CD1c-positive myeloid dendritic cell (primary cell): ENCODE measurements around the gene OSMR.

Experiments used
- DNase-seq: peaks from one replicate; pipeline ENCODE4 v3.0.0-alpha.2; 2016; ENCODE audit errors: extremely low spot score

OSMR gene

DNA sequence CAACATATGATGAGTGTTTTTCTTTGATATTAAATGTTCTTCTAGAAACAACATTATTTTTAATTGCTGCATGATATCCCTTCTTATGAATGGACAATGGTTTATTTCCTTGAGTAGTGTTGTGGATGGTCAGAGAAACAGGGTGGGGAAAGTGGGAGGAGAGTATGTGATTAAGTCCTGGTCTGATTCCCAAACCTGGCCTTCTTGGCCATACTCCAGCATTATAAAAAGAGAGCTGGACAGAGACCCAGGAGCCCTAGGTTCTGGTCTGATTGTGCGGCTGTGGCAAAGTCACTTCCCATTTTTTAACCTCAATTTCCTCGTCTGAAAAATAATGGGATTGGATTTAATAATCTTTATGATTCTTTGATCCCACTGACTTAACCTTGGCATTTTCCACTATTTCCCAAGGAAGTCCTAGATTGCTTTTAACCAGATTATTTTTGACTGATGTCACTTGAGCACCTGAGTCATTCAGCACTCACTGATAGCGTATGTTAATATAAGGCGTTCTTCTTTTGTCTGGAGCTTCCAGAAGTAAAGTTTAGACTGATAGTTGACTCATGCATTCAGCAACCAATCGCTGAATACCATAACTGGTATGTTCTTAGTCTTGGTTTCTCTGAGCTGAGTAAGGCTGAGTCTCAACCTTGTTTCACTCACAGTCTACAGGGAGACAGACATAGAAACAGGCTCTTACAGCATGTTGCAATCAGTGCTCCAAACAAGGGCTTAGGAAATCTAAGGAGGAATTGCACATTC is 26.2 kb downstream of the OSMR start:
- DNase-seq, result no peak

DNA sequence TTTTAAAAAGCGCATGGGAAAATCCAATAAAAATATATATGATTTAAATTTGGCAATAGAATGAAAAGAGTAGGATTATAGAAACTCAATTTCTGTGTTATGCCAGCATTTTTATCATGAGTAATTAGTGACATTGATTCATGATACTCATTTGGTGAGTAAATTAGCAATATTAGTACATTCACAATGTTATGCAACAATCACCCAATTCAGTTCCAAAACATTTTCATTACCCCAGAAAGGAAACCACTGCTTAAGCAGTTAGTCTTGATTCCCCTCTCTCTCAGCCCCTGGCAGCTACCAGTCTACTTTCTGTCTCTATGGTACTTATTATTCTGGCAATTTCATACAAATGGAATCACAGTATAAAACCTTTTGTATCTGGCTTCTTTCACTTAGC is 27.0 kb downstream of the OSMR start:
- DNase-seq, result no peak

DNA sequence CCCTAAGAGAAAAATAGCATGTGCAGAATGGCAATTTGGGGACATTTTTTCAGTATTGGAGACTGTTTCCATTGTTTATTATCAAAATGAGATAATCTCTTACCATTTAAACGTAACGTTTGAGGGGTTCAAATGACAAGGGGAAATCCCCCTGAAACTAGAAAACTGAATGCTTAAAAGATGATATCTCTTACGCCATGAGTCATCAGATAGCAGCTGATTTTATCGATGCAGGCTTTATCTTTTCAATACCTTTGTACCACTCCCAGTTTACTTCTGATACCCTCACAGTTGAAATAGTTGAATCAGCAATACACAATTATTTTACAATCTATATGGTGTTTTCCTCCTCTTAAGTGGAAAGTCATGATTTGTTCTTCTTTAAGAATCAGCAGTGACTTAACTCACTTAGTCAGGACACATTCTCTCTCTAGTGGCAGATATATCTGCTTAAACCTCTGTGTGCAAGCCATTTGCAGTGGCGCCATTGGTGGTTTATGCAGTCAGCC is 29.2 kb downstream of the OSMR start:
- DNase-seq, result no peak

DNA sequence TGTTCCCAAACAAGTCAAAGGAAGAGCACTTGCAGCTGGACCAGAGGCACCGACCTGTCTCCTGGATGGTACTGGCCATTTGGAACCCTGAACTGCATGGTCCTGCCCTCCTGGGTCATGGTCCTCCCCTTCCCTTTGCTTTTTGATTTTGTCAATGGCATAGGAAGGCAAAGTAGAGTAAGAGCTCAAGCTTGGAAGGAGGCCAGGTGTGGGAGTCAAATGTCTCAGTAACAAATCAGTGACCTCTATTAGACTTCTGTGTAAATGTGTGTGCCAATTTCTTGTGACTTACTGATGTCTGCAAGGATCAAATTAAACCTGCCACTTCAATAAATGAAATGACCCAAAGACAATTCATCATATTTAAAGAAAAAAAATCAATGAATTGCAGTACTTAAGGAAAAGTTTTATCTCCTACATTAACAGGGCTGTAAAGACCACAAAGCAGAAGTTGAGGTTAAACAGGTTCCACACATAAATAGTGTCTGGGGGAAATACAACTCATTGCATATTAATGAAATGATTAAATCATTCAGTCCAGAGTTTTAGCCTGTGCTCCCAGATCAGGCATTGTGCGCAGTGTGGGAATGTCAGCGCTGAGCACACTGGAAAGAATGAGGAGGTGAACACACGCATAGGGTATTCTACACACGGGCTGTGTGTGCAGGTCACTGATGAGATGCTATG is 32.7 kb downstream of the OSMR start:
- no peak for DNase-seq

DNA sequence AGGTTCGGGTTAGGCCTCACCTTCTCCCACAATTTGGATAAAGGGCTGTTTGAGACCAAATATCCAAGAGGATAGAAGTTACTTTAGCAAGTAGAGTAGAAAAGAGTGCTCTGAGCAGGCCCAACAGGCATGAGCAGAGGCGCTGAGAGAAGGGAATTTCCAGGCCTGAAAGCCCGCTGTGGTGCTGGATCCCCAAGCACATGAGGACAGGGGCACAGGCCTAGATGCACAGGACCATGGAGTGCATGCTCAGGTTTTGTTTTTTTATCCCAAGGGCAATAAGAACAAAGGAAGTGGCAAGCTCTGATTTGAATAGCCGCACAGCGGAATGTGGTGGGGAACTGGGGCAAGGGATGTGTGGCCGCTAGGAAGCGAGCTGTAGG is 33.3 kb downstream of the OSMR start:
- DNase-seq, result no peak

DNA sequence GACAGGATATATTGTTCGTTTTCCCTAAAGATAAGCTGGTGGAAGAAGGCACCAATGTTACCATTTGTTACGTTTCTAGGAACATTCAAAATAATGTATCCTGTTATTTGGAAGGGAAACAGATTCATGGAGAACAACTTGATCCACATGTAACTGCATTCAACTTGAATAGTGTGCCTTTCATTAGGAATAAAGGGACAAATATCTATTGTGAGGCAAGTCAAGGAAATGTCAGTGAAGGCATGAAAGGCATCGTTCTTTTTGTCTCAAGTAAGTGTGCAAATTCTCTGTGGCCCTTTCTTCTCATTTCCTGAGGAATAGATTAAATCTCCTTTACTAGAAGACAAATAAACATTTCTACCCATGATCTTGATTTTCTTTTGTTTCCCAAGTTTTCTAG is 38.0 kb downstream of the OSMR start:
- no peak for DNase-seq

DNA sequence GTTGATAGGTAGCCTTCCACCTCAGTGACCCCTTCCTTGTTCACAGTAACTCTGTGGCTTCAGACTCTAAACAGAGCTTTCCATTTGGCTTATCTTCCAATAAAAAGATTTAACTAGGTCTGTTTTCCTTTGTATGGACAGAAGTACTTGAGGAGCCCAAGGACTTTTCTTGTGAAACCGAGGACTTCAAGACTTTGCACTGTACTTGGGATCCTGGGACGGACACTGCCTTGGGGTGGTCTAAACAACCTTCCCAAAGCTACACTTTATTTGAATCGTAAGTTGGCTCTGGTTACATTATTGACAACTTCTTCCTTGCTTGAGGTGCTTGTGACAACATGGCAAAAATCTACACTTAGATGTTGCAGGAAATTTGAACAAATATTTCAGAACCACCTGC is 39.4 kb downstream of the OSMR start:
- no peak for DNase-seq

DNA sequence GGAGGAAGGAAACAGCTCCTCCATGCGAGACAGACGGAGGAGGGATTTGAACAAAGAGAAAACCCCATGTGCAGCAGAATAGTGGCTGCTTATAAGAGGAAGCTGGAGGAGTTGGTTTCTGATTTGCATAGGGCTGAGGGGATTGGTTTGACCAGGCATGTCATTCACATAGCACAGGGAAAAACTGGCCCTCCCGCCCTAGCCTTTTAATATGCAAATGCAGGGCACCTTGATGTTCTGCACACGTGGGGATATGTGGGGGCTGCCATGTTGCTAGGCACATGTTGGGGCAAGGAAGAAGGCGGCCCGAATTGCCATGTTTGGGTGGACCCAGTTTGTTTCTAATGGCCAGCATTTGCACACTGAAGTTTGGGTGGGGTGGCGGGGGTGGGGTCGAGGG is 42.2 kb downstream of the OSMR start:
- no peak for DNase-seq

DNA sequence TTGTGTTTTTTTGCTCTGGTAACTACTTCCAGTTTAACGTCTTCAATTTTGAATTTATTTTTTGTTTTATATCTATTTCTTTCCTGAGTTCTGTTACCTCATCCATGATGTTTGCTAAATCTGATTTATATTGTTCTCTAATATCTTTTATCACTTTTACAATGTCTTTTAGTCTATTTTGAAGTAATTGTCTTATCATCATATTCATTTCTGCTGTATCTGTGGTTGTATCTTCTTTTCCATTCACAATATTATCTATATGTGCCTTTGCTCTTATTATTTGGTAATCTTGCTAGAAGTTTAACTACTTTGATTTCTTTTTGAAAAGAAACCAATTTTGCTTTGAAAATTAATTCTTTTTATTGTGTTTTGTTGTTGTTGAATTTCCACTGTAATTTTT is 43.6 kb downstream of the OSMR start:
- DNase-seq, result no peak

DNA sequence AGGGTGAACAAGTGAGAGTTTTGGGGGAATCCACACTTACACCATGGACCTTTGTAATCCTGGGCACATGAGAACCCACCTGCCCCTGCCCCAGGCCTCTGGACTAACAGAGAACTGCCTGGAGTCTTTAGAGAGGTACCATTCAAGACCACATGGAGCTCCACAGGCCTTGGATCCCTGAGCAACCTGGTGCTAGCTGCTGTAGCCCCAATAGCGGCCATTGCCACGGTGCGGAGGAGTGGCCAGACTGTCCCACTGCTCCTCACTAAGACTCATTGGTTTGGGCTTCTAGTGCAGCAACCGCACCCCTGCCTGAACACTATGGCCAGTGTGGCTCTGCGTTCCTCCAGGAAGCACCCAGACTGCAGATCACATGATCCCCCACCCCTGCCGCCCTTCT is 45.8 kb downstream of the OSMR start:
- DNase-seq, result no peak

DNA sequence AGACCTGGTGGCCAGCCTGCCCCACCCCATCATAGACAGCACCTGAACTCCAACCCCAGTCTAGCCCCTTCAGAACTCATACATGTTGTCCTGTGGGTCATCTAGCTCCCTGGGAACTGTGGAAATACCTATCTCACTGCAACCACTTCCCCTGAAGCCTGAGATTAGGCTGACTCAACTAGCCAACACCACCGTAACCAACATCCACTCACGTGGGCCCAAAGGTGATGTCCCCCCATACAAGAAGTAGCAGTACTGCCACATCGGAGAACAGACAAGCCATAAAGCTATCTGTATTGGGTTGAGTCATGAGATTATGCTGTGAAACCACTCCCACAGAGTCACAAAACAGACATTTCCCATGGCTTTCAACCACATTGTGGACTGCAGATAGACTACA is 46.6 kb downstream of the OSMR start:
- no peak for DNase-seq

DNA sequence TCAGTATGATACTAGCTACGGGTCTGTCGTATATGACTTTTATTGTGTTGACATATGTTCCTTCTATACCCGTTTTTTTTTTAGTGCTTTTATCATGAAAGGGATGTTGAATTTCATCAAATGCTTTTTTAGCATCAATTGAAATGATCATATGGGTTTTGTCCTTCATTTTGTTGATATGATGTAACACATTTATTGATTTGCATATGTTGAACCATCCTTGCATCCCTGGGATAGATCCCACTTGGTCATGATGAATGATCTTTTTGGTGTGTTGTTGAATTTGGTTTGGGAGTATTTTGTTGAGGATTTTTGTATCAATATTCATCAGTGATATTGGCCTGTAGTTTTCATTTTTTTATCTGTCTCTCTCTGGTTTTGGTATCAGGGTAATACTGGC is 50.9 kb downstream of the OSMR start:
- no peak for DNase-seq

DNA sequence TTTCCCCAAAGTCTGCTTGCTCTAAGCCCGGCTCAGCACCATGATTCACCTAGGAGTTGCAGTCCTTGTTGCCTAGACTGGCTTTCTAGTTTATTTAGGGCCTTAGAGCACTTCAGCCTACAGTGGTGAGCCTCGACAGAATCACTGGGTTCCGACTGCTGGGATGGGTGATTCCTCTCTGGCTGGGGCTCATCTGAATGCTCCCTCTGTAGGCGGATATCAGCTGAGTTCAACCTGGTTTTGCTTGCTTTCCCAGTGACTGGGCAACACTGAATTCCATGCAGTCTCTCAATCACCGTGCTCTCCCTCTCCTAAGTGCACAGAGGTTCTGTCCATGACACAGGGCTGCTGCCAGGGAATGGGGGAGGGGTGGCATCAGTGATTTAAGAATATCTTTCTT is 54.1 kb downstream of the OSMR start:
- DNase-seq, result no peak

DNA sequence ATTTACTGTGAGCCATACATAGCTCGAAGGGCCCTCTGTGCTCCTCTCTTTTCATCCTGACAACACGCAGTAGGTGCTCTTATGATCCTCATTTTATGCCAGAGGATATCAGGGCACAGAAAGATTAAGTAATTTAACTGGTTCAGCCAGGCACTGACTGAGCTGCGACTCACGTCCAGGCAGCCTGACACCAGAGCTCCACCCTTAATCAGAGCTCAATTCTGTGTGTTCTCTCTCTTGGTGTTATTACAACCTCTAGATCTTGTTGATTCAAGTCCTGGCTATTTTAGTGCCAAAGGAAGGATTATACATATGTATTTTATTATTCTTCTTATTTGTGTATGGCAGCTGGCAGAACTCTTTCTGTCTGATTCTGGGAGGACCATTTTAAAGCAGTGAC is 59.7 kb downstream of the OSMR start:
- no peak for DNase-seq

DNA sequence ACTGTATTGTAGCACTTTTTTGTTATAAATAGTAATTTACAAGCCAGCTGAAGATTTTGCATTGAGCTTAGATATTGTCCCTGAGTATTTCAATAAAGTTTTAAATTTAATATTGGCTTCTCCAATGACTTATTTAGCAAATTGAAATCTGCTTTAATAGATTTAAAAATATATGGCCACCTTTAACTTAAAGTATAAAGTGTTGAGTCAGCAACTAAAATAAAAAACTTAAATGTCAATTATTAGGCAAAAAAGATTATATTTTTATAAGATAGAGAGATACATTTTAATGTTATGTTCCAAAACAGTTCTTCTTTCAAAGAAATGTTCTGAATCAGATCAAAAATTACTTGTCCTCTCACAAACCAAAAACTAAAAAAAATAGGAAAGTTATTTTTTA is 60.7 kb downstream of the OSMR start:
- no peak for DNase-seq

DNA sequence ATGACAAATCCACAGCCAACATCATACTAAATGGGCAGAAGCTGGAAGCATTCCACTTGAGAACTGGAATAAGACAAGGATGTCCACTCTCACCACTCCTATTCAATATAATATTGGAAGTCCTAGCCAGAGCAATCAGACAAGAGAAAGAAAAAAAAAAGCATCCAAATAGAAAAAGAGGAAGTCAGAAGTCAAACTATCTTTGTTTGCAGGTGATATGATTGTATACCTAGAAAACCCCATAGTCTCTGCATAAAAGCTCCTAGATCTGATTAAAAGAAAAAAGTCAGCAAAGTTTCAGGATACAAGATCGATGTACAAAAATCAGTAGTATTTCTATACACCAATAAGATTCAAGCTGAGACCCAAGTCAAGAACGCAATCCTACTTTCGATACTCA is 66.1 kb downstream of the OSMR start:
- DNase-seq, result no peak

DNA sequence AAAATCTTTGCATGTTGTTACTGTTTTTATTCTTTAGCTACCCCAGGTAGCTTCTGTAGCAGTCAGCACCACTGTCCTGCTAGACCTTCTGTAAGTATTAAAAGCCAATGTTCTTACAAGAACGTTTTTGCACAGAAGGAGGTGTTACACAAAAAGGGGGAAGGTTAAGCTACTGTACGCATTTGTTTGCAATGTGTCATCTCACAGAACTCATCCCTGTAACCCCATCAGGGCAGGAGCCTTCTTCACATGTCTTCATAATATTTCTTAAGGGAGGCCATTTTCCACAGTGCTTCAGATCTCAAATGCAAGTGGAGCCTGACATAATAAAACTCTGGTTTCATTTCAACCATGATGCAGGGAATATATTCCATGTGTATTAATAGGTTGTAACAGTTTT is 67.9 kb downstream of the OSMR start:
- no peak for DNase-seq

DNA sequence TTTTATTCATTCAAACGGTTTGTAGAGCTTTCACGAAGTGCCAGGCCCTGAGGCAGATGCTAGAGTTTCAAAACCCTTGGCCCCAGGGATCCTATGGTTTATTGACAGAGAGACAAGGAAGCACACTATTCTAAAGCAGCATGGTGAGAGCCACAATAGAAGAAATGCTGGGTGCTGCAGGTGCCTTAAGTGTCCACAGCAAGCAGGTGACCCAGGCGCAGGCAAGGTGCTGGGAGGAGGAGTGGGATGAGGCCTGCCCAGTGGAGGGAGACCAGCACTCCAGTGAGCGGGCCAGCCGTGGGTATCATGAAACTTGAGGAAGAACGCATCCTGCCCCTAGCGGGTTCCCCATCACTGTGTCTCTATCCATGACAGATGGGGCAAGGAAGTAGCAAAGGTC is 71.0 kb downstream of the OSMR start:
- DNase-seq, result no peak

DNA sequence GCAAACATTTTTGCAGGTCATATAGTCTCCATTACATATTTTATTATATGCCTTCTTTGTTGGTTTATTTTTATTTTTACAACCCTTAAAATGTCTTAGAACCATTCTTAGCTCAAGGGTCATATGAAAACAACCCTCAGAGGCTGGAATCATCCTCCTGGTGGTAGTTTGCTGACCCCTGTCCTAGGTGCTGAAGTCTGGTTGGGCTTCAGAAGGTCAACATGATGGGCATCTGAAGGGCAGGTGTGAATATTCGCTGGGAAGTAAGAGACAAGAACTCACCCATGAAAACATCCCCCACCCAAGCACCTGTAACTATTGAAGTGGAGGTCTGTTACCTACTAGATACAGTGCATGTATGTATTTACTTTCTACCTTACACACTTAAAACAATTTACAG is 75.4 kb downstream of the OSMR start:
- no peak for DNase-seq

DNA sequence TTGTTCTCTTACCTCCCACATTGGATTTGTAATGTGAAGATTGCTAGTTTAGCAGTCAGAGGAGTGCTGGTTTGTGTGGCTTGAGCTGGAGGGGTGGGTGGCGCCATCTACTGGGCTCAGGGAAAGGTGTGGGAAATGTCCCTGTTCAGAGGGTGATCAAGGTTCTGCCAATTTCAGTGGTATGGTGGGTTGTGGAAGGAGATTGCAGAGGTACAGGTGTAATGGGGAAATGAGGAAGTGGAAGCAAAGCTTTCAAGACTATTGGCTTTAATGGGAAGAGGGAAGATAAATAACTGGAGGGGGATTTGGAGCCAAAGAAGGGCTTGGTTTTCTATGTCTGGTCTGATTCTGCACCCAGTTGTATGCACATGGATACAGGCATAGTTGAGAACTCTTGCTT is 76.4 kb downstream of the OSMR start:
- DNase-seq, result peak; percentile 35

DNA sequence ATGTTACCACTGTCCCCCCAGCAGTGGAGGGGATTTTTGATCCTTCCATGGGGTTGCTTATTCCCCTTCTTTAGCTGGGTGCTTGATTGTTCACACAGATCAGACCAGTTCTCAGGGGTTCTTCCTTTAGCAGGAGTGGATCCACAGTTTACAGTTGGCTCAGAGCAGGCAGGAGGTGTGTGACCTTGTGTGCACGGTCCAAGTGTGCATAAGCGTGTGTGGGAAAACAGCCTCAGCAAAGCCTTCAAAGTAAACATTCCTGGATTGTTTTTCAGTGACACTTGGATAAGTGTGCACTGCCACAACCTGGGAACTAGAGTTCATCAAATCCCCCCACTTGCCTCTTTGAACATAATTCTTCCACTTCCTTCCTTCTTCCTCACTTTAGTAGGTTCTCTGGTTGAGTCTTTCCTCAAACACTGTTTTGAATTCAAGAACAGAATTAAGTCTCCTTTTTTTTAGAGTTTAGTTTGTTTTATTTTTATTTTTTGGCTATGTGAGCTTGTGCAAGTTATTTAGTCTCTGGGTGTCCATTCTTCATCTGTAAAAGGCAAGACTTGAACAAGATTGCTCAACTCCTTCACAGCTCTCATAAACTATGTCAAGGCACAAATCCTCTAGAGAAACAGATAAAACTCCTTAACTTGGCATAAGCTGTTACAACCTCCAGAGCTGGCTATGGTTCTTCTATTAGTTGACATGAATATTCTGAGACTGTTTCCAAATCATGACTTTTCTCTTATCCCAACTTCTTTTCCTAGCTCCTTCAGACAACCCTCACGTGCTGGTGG is 78.0 kb downstream of the OSMR start:
- DNase-seq, result no peak

DNA sequence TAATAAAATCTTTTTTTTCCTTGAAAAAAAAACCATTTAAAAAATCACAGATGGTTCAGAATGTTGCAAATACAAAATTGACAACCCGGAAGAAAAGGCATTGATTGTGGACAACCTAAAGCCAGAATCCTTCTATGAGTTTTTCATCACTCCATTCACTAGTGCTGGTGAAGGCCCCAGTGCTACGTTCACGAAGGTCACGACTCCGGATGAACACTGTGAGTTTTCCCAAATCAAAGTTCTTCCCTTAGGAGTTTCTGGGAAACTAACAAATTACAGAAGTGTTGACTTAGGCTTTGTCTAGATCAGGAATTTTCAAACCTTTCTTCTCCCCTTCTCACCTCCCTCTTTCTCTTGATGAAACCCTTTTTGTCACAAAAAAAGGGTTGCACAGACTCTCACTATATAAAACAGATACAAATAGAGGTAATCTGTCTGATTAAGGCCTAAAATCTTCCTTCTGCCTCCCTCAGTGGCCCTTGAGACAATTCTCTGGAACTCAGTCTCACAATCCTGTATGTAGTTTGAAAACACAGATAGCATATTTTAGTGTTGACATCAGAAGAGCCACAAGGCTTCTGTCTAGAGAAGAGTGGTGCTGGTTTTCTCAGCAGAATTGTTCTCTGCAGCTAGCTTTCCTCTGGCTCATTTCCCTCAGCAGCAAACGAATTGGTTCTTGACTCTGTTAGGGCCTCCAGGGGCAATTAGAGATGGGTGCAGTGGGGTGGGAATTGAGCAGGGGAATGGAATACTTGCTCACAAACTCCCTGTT is 79.5 kb downstream of the OSMR start:
- DNase-seq, result no peak
